ENCODE data around the gene GALNT4.

GALNT4 gene

DNA sequence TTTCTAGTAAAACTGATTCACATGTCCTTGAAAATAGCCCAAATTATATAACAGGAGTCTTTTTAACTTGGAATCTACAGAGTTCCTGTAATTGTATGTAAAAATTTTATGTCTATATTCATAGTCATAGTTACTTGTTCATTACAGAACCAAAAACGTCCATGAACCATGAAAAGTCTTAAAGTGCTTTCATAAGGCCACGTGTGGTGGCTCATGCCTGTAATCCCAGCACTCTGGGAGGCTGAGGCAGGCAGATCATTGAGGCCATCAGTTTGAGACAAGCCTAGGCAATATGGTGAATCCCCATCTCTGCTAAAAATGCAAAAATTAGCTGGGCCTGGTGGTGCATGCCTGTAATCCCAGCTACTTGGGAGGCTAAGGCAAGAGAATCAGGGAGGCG lies 48.4 kb downstream of the GALNT4 start:
- H3K9me3 ChIP-seq (ENCODE audit: low read length) = no peaks in the 10 kb centered on the region
- no peaks in the 10 kb centered on the region for H3K36me3 ChIP-seq (ENCODE audit: insufficient read depth, low read length)
- no peak overlapping the region for H3K4me3 ChIP-seq (ENCODE audit: low read length)
- peaks cover 4% of the 10 kb centered on the region for H3K4me1 ChIP-seq (ENCODE audit: insufficient read depth, low read length)
- H2AFZ ChIP-seq (ENCODE audit: low read depth, low read length) = no peak overlapping the region
- H3K27me3 ChIP-seq (ENCODE audit: insufficient read depth, low read length) = no peaks in the 10 kb centered on the region

DNA sequence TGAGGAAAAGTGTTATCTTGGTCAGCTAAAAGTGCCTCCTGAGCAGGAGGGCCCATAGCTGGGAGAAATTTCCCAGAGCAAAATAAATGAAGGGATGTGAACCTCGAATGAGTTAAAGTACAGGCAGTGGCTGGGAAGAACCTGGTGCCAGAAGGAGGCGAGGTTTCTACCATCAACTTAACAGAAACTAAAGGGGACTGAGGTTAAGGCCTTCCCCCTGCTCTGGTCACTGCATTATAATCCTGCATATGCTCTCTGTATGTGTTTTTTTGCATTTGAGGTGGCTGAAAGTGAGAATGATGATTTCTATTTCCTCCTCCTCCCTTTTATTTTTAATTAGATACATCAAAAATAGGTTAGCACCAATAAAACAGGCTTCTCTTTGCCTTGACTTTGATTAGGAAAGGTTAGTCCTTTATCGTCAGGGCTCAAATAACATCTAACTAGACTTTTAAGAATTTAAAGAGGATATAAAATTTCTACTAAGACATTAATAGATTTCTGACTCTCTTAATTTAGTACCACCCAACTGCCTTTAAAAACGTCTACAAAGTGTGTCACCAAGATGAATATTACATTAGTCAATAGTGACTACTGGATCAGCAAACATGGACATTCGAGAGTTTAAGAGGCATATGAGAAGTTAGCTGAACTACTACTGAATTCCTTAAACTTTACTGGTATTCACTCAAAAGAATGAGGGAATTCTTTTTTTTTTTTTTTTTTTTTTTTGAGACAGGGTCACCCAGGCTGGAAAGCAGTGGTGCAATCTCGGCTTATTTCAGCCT lies 49.2 kb downstream of the GALNT4 start:
- Histone ChIP-seq H2AFZ (ENCODE audit: low read depth, low read length) (no peak overlapping the region), H3K27me3 (ENCODE audit: insufficient read depth, low read length) (no peaks in the 10 kb centered on the region), H3K4me3 (ENCODE audit: low read length) (no peak overlapping the region), H3K4me1 (ENCODE audit: insufficient read depth, low read length) (peaks cover 4% of the 10 kb centered on the region), H3K9me3 (ENCODE audit: low read length) (no peaks in the 10 kb centered on the region), H3K36me3 (ENCODE audit: insufficient read depth, low read length) (no peaks in the 10 kb centered on the region)

DNA sequence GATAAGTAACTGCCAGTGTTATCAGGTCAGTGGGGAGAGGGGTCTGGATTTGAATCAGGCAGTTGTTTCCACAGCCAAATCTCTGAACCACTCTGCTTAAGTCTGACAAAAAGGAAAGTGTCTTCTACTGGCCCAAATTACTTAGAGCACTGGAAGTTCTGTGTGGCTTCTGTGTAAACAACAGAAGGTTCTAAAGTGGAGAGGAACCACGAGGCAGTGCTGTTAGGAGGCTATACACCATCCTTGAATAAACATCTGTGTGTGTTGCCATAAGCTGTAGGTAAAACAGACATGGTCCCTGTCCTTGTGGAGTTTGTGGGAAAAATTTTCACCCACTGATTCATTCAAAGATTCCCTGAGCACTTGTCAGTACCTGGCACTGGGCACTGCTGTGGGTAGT lies 50.0 kb downstream of the GALNT4 start:
- H3K27me3 ChIP-seq (ENCODE audit: insufficient read depth, low read length) = no peaks in the 10 kb centered on the region
- H3K4me3 ChIP-seq (ENCODE audit: low read length) = no peak overlapping the region
- H2AFZ ChIP-seq (ENCODE audit: low read depth, low read length) = no peak overlapping the region
- H3K36me3 ChIP-seq (ENCODE audit: insufficient read depth, low read length) = no peaks in the 10 kb centered on the region
- H3K4me1 ChIP-seq (ENCODE audit: insufficient read depth, low read length) = peaks cover 4% of the 10 kb centered on the region
- no peaks in the 10 kb centered on the region for H3K9me3 ChIP-seq (ENCODE audit: low read length)

Data from neuron (in vitro differentiated cells).